ENCODE data around the gene ADCY3.

The ADCY3 gene

GRCh38 chr2:24838541-24838940 is 81.5 kb downstream of the ADCY3 start:
- ATAC-seq, result no peak
- TF ChIP-seq ZFP30 (CRISPR knock-in tag; IDR thresholded peaks at IDR 0.05) (no peak), ISL1 (CRISPR knock-in tag; IDR thresholded peaks at IDR 0.05) (no peak), ESRRG (CRISPR knock-in tag; IDR thresholded peaks at IDR 0.05) (no peak), TCF4 (CRISPR knock-in tag; IDR thresholded peaks at IDR 0.05; ENCODE audit: borderline replicate concordance) (no peak), TOX (CRISPR knock-in tag; IDR thresholded peaks at IDR 0.05; ENCODE audit: borderline replicate concordance) (no peak), ZNF8 (CRISPR knock-in tag; IDR thresholded peaks at IDR 0.05) (no peak), ZFP3 (CRISPR knock-in tag; IDR thresholded peaks at IDR 0.05) (no peak), CSDC2 (CRISPR knock-in tag; IDR thresholded peaks at IDR 0.05) (no peak), GLIS3 (CRISPR knock-in tag; IDR thresholded peaks at IDR 0.05) (no peak), ZC3H10 (CRISPR knock-in tag; IDR thresholded peaks at IDR 0.05) (no peak), SNAI2 (CRISPR knock-in tag; IDR thresholded peaks at IDR 0.05) (no peak), BACH2 (CRISPR knock-in tag; IDR thresholded peaks at IDR 0.05; ENCODE audit: borderline replicate concordance) (no peak), ARNTL (CRISPR knock-in tag; IDR thresholded peaks at IDR 0.05; ENCODE audit: borderline replicate concordance, low read depth) (no peak)
- TF ChIP-seq, protein P1, sequence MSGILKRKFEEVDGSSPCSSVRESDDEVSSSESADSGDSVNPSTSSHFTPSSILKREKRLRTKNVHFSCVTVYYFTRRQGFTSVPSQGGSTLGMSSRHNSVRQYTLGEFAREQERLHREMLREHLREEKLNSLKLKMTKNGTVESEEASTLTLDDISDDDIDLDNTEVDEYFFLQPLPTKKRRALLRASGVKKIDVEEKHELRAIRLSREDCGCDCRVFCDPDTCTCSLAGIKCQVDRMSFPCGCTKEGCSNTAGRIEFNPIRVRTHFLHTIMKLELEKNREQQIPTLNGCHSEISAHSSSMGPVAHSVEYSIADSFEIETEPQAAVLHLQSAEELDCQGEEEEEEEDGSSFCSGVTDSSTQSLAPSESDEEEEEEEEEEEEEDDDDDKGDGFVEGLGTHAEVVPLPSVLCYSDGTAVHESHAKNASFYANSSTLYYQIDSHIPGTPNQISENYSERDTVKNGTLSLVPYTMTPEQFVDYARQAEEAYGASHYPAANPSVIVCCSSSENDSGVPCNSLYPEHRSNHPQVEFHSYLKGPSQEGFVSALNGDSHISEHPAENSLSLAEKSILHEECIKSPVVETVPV (CRISPR knock-in tag; IDR thresholded peaks at IDR 0.05), result no peak
- TF ChIP-seq, protein P2, sequence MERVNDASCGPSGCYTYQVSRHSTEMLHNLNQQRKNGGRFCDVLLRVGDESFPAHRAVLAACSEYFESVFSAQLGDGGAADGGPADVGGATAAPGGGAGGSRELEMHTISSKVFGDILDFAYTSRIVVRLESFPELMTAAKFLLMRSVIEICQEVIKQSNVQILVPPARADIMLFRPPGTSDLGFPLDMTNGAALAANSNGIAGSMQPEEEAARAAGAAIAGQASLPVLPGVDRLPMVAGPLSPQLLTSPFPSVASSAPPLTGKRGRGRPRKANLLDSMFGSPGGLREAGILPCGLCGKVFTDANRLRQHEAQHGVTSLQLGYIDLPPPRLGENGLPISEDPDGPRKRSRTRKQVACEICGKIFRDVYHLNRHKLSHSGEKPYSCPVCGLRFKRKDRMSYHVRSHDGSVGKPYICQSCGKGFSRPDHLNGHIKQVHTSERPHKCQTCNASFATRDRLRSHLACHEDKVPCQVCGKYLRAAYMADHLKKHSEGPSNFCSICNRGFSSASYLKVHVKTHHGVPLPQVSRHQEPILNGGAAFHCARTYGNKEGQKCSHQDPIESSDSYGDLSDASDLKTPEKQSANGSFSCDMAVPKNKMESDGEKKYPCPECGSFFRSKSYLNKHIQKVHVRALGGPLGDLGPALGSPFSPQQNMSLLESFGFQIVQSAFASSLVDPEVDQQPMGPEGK (CRISPR knock-in tag; IDR thresholded peaks at IDR 0.05; ENCODE audit: borderline replicate concordance), result no peak
- TF ChIP-seq, protein P3, sequence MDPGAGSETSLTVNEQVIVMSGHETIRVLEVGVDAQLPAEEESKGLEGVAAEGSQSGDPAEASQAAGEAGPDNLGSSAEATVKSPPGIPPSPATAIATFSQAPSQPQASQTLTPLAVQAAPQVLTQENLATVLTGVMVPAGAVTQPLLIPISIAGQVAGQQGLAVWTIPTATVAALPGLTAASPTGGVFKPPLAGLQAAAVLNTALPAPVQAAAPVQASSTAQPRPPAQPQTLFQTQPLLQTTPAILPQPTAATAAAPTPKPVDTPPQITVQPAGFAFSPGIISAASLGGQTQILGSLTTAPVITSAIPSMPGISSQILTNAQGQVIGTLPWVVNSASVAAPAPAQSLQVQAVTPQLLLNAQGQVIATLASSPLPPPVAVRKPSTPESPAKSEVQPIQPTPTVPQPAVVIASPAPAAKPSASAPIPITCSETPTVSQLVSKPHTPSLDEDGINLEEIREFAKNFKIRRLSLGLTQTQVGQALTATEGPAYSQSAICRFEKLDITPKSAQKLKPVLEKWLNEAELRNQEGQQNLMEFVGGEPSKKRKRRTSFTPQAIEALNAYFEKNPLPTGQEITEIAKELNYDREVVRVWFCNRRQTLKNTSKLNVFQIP (CRISPR knock-in tag; IDR thresholded peaks at IDR 0.05; ENCODE audit: borderline replicate concordance, low read depth), result no peak
- TF ChIP-seq, protein P4, sequence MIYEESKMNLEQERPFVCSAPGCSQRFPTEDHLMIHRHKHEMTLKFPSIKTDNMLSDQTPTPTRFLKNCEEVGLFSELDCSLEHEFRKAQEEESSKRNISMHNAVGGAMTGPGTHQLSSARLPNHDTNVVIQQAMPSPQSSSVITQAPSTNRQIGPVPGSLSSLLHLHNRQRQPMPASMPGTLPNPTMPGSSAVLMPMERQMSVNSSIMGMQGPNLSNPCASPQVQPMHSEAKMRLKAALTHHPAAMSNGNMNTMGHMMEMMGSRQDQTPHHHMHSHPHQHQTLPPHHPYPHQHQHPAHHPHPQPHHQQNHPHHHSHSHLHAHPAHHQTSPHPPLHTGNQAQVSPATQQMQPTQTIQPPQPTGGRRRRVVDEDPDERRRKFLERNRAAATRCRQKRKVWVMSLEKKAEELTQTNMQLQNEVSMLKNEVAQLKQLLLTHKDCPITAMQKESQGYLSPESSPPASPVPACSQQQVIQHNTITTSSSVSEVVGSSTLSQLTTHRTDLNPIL (CRISPR knock-in tag; IDR thresholded peaks at IDR 0.05; ENCODE audit: low read depth), result no peak

DNA sequence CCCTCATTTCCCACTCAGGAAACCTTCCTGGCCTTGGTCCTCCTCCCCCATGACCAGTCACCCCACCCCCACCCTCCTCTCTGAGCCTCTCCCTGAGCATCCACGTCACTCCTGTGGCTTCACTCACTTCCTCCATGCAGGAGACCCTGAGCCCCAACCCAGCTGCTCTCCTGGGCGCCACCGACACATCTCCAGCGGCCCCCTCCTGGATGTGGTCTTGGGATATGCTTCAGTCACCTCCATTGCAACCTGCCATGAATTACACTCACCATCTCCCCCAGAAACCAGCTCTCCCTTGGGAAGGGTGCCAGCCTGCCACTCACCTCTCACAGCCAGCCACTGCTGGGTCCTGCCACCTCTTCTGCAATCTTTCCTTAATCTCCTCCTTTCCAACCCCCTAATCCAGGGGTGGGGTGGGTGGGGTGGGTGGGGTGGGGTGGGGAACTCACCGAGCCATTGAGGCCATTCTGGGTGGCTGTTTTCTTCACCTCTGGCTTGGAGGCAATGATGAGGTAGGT is 82.0 kb downstream of the ADCY3 start:
- no peak for TF ChIP-seq ARNTL (CRISPR knock-in tag; IDR thresholded peaks at IDR 0.05; ENCODE audit: borderline replicate concordance, low read depth)
- no peak for TF ChIP-seq ISL1 (CRISPR knock-in tag; IDR thresholded peaks at IDR 0.05)
- no peak for TF ChIP-seq ZNF8 (CRISPR knock-in tag; IDR thresholded peaks at IDR 0.05)
- TF ChIP-seq OSR1 (CRISPR knock-in tag; IDR thresholded peaks at IDR 0.05), result no peak
- TF ChIP-seq ZC3H10 (CRISPR knock-in tag; IDR thresholded peaks at IDR 0.05), result no peak
- no peak for TF ChIP-seq ZFP30 (CRISPR knock-in tag; IDR thresholded peaks at IDR 0.05)
- TF ChIP-seq, protein P4 (CRISPR knock-in tag; IDR thresholded peaks at IDR 0.05; ENCODE audit: low read depth), result no peak
- TF ChIP-seq CSDC2 (CRISPR knock-in tag; IDR thresholded peaks at IDR 0.05), result no peak
- TF ChIP-seq TCF4 (CRISPR knock-in tag; IDR thresholded peaks at IDR 0.05; ENCODE audit: borderline replicate concordance), result no peak
- TF ChIP-seq RARB (CRISPR knock-in tag; IDR thresholded peaks at IDR 0.05), result no peak
- TF ChIP-seq GLIS3 (CRISPR knock-in tag; IDR thresholded peaks at IDR 0.05), result no peak
- no peak for TF ChIP-seq ZFP3 (CRISPR knock-in tag; IDR thresholded peaks at IDR 0.05)
- ATAC-seq, result no peak

DNA sequence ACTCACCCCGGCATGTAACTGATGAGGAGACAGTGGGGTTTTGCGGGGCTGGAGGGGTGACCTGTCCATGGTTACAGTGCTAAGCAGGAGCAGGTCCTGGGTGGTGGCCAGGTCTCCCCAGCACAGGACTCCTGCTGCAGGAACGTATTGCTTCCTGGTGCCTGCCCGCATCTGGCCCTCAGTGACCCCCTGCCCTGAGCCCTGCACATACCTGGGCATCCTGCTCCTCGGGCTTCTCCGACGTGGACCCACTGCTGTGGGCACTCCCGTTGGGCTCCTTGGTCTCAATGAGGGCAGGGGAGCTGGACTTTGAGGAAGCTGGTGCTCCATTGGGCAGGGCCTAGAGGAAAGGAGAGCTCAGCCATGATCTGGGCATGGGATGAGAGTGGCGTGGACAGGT is 83.3 kb downstream of the ADCY3 start:
- TF ChIP-seq ZC3H10 (CRISPR knock-in tag; IDR thresholded peaks at IDR 0.05) (no peak), ZNF8 (CRISPR knock-in tag; IDR thresholded peaks at IDR 0.05) (no peak), RARB (CRISPR knock-in tag; IDR thresholded peaks at IDR 0.05) (no peak), ZNF70 (CRISPR knock-in tag; IDR thresholded peaks at IDR 0.05) (no peak), ISL1 (CRISPR knock-in tag; IDR thresholded peaks at IDR 0.05) (no peak), ZFP3 (CRISPR knock-in tag; IDR thresholded peaks at IDR 0.05) (no peak), ZFP30 (CRISPR knock-in tag; IDR thresholded peaks at IDR 0.05) (no peak)
- TF ChIP-seq, protein P3 (CRISPR knock-in tag; IDR thresholded peaks at IDR 0.05; ENCODE audit: borderline replicate concordance, low read depth), result no peak
- no peak for ATAC-seq

Data from SK-N-SH treated with all-trans-retinoic acid at 6 μM for 48 hours (cell line).